ENCODE data around the gene HEATR9.

DNA sequence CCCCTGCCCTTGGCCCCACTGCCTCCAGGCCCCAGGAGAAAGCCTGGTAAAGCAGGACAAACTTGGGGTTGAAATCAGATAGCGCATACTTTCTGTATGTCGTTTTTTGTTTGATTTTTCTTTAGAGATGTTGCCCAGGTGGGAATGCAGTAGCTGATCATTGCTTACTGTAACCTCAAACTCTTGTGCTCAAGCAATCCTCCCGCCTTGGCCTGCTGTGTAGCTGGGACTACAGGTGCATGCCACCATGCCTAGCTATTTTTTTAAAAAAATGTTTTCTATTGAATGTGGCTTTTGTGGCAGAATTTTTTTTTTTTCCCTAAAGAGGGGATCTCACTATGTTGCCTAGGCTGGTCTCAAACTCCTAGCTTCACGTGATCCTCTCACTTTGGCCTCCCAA, 22.6 kb upstream of the HEATR9 start:
- TF ChIP-seq POLR2AphosphoS5 (IDR thresholded peaks at IDR 0.05; ENCODE audit: borderline replicate concordance, low read depth, low read length) (no peak), FOXP2 (optimal IDR thresholded peaks at IDR 0.05; ENCODE audit: control extremely low read depth, extremely low read length, insufficient read depth) (no peak), EZH2 (IDR thresholded peaks at IDR 0.05) (no peak)
